GM04504 (cell line): ENCODE measurements around the gene PAIP2B.

Source experiments
- DNase-seq: peaks from one replicate; pipeline ENCODE4 v3.0.0-alpha.2; 2012; ENCODE audit warnings: low read depth

PAIP2B gene

GRCh38 chr2:71153585-71154224 lies 73.2 kb downstream of the PAIP2B start:
- DNase-seq, result no peak

- no peak for DNase-seq
Measured at GRCh38 chr2:71151620-71152019, 75.3 kb downstream of the PAIP2B start.

GRCh38 chr2:71150082-71150816 lies 76.7 kb downstream of the PAIP2B start:
- DNase-seq, result no peak

- DNase-seq, result no peak
Measured at GRCh38 chr2:71148506-71149063, 78.3 kb downstream of the PAIP2B start.

GRCh38 chr2:71143782-71144181 lies 83.1 kb downstream of the PAIP2B start:
- no peak for DNase-seq

- DNase-seq, result no peak
Measured at GRCh38 chr2:71136174-71136573, 90.7 kb downstream of the PAIP2B start.

GRCh38 chr2:71133603-71134002 lies 93.3 kb downstream of the PAIP2B start:
- DNase-seq, result no peak
